Skeletal muscle satellite cell (primary cell): ENCODE data around the gene OBP2B. TPM values are rescaled to one million over a fixed set of nuclear protein-coding genes. Genes with fewer than 3 reads are reported as not detected.
"Not testable (repeated sequence)": the region's sequence is repeated elsewhere in the genome, so short reads cannot be mapped to it uniquely, and the experiment has no call there.

Experiments
- H3K27me3 ChIP-seq: 2 replicates; pipeline ENCODE4 v1.7.0; 2013; ENCODE audit warnings: low read length; ENCODE audit not compliant: control insufficient read depth, insufficient read depth
- H3K36me3 ChIP-seq: 2 replicates; pipeline ENCODE4 v1.7.0; 2013; ENCODE audit warnings: mild to moderate bottlenecking, control low read depth, low read length; ENCODE audit not compliant: insufficient read depth
- H3K4me1 ChIP-seq: 2 replicates; pipeline ENCODE4 v1.7.0; 2013; ENCODE audit warnings: low read length; ENCODE audit not compliant: control insufficient read depth, insufficient read depth
- H3K4me2 ChIP-seq: 2 replicates; pipeline ENCODE4 v1.7.0; 2013; ENCODE audit warnings: mild to moderate bottlenecking, low read length
- H3K4me3 ChIP-seq: 2 replicates; pipeline ENCODE4 v1.7.0; 2013; ENCODE audit warnings: low read length
- H3K9ac ChIP-seq: 2 replicates; pipeline ENCODE4 v1.7.0; 2013; ENCODE audit warnings: mild to moderate bottlenecking, low read depth, low read length, moderate library complexity
- H3K9me3 ChIP-seq: replicated peaks from 2 replicates; pipeline ENCODE4 v1.7.0; 2013; ENCODE audit warnings: mild to moderate bottlenecking, control low read depth, low read length
- total RNA-seq: library from RNA; depleted of rRNA; stranded (reverse); fragments of >200 nt; gene quantifications from 2 replicates; pipeline ENCODE4 v1.2.3, GENCODE V29; 2012; rRNA removed

Gene OBP2B, protein sequence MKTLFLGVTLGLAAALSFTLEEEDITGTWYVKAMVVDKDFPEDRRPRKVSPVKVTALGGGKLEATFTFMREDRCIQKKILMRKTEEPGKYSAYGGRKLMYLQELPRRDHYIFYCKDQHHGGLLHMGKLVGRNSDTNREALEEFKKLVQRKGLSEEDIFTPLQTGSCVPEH
- total RNA-seq: not detected in 2 replicates

DNA sequence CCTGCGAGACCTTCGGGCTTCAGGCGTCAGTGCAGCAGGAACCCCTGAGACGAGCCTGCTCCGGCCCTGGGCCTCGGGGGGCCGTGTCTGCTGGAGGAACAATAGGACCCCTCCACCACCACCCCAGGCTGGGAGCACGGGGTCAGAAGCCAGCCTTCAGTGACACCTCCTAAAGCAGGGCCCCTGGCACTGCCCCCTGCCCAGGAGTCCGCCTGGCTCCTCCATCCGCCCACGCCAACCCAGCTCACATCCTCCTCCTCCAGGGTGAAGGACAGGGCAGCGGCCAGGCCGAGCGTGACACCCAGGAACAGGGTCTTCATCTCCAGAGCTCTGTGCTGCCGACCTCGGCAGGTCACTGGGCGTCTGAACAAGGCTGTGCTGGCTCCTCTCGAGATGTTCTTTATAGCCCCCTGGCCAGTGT, at the start of gene OBP2B:
Gene OBP2B (minus strand): TSS at position 371 of the 421 bp plus-strand sequence. CDS start 51 bp downstream, at position 320.
- H3K4me3 ChIP-seq, H3K9me3 ChIP-seq, H3K4me2 ChIP-seq, H3K9ac ChIP-seq, H3K36me3 ChIP-seq, H3K4me1 ChIP-seq: not testable (repeated sequence)
- peaks cover 25% of the 10 kb centered on the region for H3K27me3 ChIP-seq

DNA sequence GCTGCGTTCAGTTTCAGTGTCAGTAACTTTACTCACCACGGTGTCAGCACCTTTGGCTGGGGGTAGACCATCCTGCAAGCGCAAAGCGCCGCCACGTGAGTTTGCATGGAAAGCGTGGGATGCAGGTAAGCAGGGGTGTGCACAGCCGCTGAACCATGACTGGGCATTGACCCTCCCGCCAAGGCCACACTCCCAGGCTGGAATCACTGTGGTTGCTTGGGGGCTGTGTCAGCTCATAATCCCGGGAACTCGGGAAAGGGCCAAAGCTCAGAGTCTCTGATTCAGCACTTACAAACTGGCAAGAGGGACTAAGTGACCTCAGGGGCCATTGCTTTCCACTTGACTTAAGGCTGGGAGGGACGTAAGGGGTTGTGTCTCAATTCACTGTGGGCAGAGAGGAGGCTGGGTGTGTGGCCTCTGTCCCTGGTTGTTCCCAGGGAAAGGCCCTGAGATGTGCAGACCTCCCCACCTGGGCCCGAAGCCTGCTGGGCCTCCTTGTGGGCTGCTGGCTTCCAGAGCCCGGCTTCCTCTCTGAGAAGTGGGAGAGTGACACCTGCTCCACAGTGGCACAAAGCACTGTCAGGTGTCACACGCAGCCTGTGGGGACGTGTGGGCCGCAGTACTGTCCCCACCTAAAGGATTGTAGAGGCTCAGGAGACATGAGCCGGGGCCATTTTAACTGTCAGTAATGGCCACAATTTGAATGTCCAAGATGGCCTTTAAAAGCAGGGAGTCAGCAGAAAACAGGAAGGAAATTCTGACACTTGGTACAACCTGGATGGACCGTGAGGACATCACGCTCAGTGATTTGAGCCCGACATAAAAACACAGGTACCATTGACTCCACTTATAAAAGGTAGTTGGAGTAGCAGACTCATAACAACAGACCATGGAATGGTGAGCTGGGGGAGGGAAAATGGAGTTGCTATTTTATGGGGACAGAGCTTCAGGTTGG, 49.3 kb upstream of the OBP2B start:
- Histone ChIP-seq H3K4me3 (no peak overlapping the region), H3K27me3 (peaks cover 28% of the 10 kb centered on the region), H3K9me3 (no peaks in the 10 kb centered on the region)

DNA sequence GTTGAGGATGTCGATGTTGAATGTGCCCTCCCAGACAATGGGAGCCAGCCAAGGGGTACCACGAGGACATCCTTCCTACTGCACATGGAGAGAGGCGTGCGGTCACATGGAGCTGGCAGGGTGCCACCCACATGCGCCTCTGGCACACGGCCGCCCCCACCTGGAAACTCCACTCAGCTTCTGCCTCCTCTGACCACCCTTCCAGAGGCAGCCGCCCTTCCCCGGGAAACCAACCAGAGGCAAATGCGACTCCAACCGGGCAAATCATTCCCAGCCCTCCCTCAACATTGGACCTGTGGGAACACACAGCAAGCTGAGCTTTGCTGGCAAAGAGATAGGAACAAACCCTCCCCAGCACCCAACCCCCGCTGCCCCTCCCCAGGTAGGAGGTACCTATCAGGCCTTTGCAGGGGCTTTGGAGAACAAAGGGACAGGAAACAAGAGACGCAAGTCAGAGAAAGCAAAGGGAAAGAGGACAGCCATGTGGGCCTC, 48.5 kb upstream of the OBP2B start:
- Histone ChIP-seq H3K4me1 (no peaks in the 10 kb centered on the region), H3K9ac (no peak overlapping the region), H3K4me2 (no peak overlapping the region), H3K9me3 (no peaks in the 10 kb centered on the region), H3K36me3 (no peaks in the 10 kb centered on the region), H3K4me3 (no peak overlapping the region), H3K27me3 (peaks cover 33% of the 10 kb centered on the region)

More for the DNA sequence above, 49.3 kb upstream of the OBP2B start:
- H3K9ac ChIP-seq: no peak overlapping the region
- H3K4me2 ChIP-seq: no peak overlapping the region
- no peaks in the 10 kb centered on the region for H3K36me3 ChIP-seq
- H3K4me1 ChIP-seq: no peaks in the 10 kb centered on the region

DNA sequence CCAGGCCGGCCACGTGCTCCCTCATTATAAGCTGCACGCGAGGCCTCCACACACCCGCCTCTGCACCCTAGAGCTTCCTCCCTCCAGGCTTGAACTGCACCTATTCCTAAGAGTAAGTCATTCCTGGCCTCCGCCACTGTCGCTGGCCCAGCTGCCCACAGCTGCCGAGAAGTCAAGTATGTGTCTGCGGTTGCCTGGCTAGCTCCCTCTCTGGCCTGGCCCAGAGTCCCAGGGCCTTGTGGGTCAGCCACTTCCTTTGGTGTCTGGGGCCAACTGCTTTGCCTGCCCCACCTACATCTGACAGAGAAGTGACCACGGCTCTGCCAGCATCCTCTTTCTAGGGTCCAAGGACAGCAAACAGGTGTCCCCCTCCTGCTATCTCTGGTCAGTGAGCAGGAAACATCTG, 47.6 kb upstream of the OBP2B start:
- no peaks in the 10 kb centered on the region for H3K36me3 ChIP-seq
- H3K4me1 ChIP-seq: no peaks in the 10 kb centered on the region
- H3K4me2 ChIP-seq: no peak overlapping the region
- H3K27me3 ChIP-seq: peaks cover 29% of the 10 kb centered on the region
- no peaks in the 10 kb centered on the region for H3K9me3 ChIP-seq
- H3K9ac ChIP-seq: no peak overlapping the region
- no peak overlapping the region for H3K4me3 ChIP-seq

DNA sequence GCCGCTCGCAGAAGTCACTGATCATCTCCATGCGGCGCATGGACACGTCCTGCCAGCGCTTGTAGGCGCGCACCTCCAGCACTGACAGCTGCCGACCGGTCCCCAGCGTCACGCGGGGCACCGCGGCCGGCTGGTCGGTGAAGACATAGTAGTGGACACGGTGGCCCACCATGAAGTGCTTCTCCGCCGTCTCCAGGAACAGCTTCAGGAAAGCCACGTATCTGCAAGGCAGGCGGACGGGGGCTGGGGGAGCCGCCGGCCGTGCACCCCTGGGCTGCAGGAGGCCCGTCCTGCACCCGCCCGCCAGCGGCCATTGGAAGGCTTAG, 47.0 kb upstream of the OBP2B start:
- Histone ChIP-seq H3K27me3 (peaks cover 27% of the 10 kb centered on the region), H3K36me3 (no peaks in the 10 kb centered on the region), H3K4me2 (no peak overlapping the region), H3K4me3 (no peak overlapping the region), H3K9ac (no peak overlapping the region), H3K4me1 (no peaks in the 10 kb centered on the region), H3K9me3 (no peaks in the 10 kb centered on the region)

DNA sequence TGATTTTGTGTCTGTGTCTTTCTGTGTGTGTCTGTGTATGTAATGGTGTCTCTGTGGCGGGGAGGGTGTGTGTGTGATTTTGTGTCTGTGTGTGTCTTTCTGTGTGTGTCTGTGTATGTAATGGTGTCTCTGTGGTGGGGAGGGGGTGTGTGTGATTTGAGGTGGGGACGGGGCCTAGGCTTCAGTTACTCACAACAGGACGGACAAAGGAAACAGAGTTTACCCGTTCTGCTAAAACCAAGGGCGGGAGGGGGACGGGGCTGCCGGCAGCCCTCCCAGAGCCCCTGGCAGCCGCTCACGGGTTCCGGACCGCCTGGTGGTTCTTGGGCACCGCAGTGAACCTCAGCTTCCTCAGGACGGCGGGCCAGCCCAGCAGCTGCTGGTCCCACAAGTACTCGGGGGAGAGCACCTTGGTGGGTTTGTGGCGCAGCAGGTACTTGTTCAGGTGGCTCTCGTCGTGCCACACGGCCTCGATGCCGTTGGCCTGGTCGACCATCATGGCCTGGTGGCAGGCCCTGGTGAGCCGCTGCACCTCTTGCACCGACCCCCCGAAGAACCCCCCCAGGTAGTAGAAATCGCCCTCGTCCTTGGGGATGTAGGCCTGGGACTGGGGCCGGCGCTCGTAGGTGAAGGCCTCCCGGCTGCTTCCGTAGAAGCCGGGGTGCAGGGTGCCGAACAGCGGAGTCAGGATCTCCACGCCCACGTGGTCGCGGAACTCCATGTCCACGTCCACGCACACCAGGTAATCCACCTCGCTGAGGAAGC, 46.5 kb upstream of the OBP2B start:
- Histone ChIP-seq H3K36me3 (no peaks in the 10 kb centered on the region), H3K4me1 (no peaks in the 10 kb centered on the region), H3K4me3 (no peak overlapping the region), H3K9me3 (no peaks in the 10 kb centered on the region), H3K4me2 (no peak overlapping the region), H3K9ac (no peak overlapping the region), H3K27me3 (peaks cover 23% of the 10 kb centered on the region)

DNA sequence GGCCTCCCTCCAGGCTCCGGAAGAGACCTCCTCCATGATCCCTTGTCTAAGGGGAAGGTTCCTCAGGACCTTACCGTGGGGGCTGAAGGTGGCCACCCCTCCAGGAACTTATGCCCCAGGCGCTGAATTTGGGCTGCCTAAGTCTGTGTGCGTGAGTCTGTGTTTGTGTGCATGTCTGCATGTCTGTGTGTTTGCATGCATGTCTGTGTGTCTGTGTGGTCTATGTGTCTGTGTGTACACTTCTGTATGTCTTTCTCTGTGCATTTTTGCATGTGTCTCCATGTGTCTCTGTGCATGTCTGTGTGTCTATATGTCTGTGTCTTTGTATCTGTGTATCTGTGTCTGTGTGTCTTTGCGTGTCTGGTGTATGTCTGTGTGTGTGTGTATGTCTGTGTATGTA, 45.4 kb upstream of the OBP2B start:
- Histone ChIP-seq H3K9ac (no peak overlapping the region), H3K9me3 (no peaks in the 10 kb centered on the region), H3K27me3 (peaks cover 28% of the 10 kb centered on the region), H3K4me3 (no peak overlapping the region), H3K4me1 (no peaks in the 10 kb centered on the region), H3K4me2 (no peak overlapping the region), H3K36me3 (no peaks in the 10 kb centered on the region)

DNA sequence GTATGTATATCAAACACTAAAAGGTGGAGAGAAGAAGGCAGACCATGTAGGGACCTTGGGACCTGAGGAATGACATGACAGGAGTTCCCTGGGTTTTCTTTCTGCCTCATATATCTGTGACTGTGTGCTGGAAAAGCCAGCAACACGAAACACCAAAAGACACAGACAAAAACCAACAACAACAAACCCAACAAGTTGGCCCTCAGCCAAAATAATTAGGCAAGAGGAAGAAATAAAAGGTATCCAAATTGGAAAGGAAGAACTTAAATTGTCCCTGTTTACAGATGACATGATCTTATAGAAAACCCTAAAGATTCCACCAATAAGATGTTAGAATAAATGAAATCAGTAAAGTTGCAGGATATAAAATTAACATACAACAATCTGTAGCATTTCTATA, 44.2 kb upstream of the OBP2B start:
- Histone ChIP-seq H3K36me3 (no peaks in the 10 kb centered on the region), H3K27me3 (peaks cover 39% of the 10 kb centered on the region), H3K4me1 (no peaks in the 10 kb centered on the region), H3K4me3 (no peak overlapping the region), H3K9ac (no peak overlapping the region), H3K4me2 (no peak overlapping the region), H3K9me3 (no peaks in the 10 kb centered on the region)

DNA sequence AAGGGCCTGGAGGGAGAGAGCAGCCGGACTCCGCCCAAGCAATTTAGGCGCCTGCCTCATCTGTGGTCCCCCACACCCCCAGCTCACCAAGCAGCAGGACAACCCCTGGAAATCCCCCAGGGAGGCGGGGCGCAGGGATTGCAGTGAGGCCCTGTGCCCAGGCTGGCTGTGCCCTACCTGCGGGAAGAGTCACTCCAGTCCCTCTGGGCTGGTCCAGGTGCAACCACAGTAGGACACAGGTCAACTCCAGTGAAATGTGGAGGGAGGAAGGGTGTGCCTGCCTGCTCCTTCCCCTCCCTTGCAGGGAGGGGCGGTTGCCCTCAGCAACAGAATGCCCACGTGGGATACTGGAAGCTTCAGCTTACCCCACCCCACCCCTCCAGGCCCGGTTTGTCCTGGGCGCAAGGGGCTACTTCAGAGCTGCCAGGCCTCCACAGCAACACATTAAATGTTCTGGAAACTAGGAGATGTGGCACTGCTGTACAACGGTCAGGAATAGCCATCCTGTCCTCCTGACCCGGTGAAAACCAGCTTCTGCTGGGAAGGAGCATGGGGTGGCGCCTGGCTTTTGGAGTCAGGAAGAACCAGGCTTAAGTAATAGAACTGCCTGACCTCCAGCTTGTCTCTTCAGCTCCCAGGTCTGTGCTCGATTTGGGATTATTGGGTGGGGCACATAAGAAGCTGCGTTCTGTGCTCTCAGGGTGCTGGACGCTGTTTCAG, 43.4 kb upstream of the OBP2B start:
- Histone ChIP-seq H3K36me3 (no peaks in the 10 kb centered on the region), H3K4me1 (no peaks in the 10 kb centered on the region), H3K4me2 (no peak overlapping the region), H3K27me3 (peaks cover 40% of the 10 kb centered on the region), H3K9me3 (no peaks in the 10 kb centered on the region), H3K4me3 (no peak overlapping the region), H3K9ac (no peak overlapping the region)

DNA sequence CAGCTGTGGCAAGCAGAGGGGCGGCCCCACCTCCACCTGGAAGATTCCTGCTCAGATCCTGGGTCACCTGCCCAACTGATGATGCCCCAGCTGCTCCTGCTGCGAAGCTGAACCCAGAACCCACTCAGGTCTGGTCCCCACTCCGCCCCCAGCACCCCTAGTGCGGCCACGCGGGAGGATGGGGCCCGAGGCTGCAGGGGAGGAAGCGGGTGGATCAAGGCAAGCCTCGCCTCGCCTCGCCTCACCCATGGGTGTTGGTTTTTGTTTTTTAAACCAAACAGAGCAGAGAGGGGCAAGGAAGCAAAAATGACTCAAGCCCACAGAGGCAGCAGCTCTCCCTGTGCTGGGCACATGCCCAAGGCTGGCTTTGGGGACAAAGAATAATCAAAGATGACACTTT, 42.7 kb upstream of the OBP2B start:
- no peaks in the 10 kb centered on the region for H3K36me3 ChIP-seq
- peaks cover 40% of the 10 kb centered on the region for H3K27me3 ChIP-seq
- no peaks in the 10 kb centered on the region for H3K9me3 ChIP-seq
- no peaks in the 10 kb centered on the region for H3K4me1 ChIP-seq
- H3K4me3 ChIP-seq: no peak overlapping the region
- no peak overlapping the region for H3K9ac ChIP-seq
- no peak overlapping the region for H3K4me2 ChIP-seq

DNA sequence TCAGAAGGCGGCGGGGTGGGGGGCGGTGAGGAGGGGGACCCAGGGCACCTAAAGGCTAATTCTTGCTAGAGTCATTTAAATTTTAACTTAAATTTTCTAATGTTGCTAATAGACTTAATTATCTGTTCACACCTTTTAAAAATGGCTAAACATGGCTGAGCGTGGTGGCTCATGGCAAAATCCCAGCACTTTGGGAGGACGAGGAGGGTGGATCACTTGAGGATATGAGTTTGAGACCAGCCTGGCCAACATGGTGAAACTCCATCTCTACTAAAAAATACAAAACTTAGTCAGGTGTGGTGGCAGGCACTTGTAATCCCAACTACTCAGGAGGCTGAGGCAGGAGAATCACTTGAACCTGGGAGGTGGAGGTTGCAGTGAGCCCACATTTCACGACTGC, 42.2 kb upstream of the OBP2B start:
- peaks cover 40% of the 10 kb centered on the region for H3K27me3 ChIP-seq
- not testable (repeated sequence) for H3K4me1 ChIP-seq, H3K4me3 ChIP-seq, H3K4me2 ChIP-seq, H3K9ac ChIP-seq, H3K36me3 ChIP-seq, H3K9me3 ChIP-seq
